Peyer's patch (tissue), 4 donors: ENCODE data around the gene CD4. TPM values are rescaled to one million over a fixed set of nuclear protein-coding genes. Genes with fewer than 3 reads are reported as not detected.

Experiments
- DNase-seq, 3 donors: peaks; one replicate each; pipeline ENCODE4 v3.0.0-alpha.2; 2017 to 2019
- H3K27ac ChIP-seq, 4 donors: fragments of 200-600 bp; sonication (generic); one replicate each; pipeline ENCODE4 v1.5.1; 2016 to 2019
- H3K27me3 ChIP-seq, 2 donors: fragments of 200-600 bp; sonication (generic); one replicate each; pipeline ENCODE4 v1.5.1; 2019
- H3K36me3 ChIP-seq, 3 donors: fragments of 200-600 bp; sonication (generic); one replicate each; pipeline ENCODE4 v1.5.1; 2016 to 2019
- H3K4me1 ChIP-seq, 4 donors: fragments of 200-600 bp; sonication (generic); one replicate each; pipeline ENCODE4 v1.5.1; 2016 to 2019
- H3K4me3 ChIP-seq, 4 donors: fragments of 200-600 bp; sonication (generic); 1 replicate in 3 of 4; 2 replicates in 1 of 4; pipeline ENCODE4 v1.5.1; 2016 to 2019; ENCODE audit warnings: mild to moderate bottlenecking in 1 of 4
- H3K9me3 ChIP-seq, 4 donors: fragments of 200-600 bp; sonication (generic); one replicate each; pipeline ENCODE4 v1.5.1; 2016 to 2019; ENCODE audit warnings: mild to moderate bottlenecking in 1 of 4
- POLR2A ChIP-seq, 2 donors: fragments of 450-650 bp; IDR thresholded peaks; one replicate each; pipeline ENCODE4 v1.5.1; 2017; ENCODE audit warnings: antibody characterized with exemption in 2 of 2, mild to moderate bottlenecking in 2 of 2, moderate library complexity in 2 of 2
- total RNA-seq, 4 donors: library from RNA; depleted of rRNA; stranded (reverse); fragments of >200 nt; gene quantifications; one replicate each; pipeline ENCODE4 v1.1.0, GENCODE V29; 2016
- TF ChIP-seq, protein P1 (sequence below), 6 experiments: fragments of 450-650 bp in 4 of 6; fragments of 200-600 bp in 2 of 6; sonication (generic) in 1 of 6; IDR thresholded peaks; one replicate each; pipeline ENCODE4 v1.5.1; 2017 to 2019; ENCODE audit warnings: antibody characterized with exemption in 6 of 6, mild to moderate bottlenecking in 3 of 6, moderate library complexity in 1 of 6

The CD4 gene
- total RNA-seq, 4 donors from 2014 or later, result 2.1 to 9.1 (median 4.0) TPM

DNA sequence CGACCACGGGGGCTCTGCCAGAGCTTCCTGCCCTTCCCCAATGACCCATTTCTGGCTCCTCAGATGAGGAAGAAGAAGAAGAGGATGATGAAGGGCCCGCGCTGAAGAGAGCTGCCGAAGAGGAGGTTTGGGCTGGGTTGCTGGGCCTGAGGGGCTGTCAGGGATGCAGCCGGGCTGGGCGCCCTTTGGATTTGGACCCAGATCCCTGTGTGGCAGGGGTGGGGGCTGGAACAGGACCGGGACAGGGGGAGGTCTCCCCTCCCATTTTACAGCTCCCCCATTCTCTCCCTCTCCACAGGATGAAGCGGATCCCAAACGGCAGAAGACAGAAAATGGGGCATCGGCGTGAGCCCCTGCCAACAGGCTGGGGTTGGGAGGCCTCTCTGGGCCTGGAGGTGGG, 19.2 kb upstream of the CD4 start:
- Histone ChIP-seq H3K4me3 (no peak overlapping the region), H3K4me1 (peaks cover 0 to 71% (median 17%) of the 10 kb centered on the region in 4 donors)

GRCh38 chr12:6770600-6770999, 18.7 kb upstream of the CD4 start:
- Histone ChIP-seq H3K27me3 (no peaks in the 10 kb centered on the region), H3K4me3 (no peak overlapping the region), H3K9me3 (no peaks in the 10 kb centered on the region), H3K36me3 (peaks cover 0 to 14% (median 0%) of the 10 kb centered on the region in 3 donors), H3K27ac (peak overlapping the region in 3 of 4 donors; percentile 31 to 79 (median 64)), H3K4me1 (peaks cover 0 to 66% (median 14%) of the 10 kb centered on the region in 4 donors)
- no peak for DNase-seq
- no peak for TF ChIP-seq POLR2A (IDR thresholded peaks at IDR 0.05)
- TF ChIP-seq, protein P1, sequence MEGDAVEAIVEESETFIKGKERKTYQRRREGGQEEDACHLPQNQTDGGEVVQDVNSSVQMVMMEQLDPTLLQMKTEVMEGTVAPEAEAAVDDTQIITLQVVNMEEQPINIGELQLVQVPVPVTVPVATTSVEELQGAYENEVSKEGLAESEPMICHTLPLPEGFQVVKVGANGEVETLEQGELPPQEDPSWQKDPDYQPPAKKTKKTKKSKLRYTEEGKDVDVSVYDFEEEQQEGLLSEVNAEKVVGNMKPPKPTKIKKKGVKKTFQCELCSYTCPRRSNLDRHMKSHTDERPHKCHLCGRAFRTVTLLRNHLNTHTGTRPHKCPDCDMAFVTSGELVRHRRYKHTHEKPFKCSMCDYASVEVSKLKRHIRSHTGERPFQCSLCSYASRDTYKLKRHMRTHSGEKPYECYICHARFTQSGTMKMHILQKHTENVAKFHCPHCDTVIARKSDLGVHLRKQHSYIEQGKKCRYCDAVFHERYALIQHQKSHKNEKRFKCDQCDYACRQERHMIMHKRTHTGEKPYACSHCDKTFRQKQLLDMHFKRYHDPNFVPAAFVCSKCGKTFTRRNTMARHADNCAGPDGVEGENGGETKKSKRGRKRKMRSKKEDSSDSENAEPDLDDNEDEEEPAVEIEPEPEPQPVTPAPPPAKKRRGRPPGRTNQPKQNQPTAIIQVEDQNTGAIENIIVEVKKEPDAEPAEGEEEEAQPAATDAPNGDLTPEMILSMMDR (IDR thresholded peaks at IDR 0.05), result no peak

More for the DNA sequence above, 19.2 kb upstream of the CD4 start:
- TF ChIP-seq, protein P1 (IDR thresholded peaks at IDR 0.05), result no peak
- TF ChIP-seq POLR2A (IDR thresholded peaks at IDR 0.05), result no peak
- Histone ChIP-seq H3K27me3 (no peaks in the 10 kb centered on the region), H3K9me3 (no peaks in the 10 kb centered on the region), H3K27ac (peak overlapping the region in 1 of 4 donors; percentile 79), H3K36me3 (peaks cover 0 to 14% (median 0%) of the 10 kb centered on the region in 3 donors)
- no peak for DNase-seq

DNA sequence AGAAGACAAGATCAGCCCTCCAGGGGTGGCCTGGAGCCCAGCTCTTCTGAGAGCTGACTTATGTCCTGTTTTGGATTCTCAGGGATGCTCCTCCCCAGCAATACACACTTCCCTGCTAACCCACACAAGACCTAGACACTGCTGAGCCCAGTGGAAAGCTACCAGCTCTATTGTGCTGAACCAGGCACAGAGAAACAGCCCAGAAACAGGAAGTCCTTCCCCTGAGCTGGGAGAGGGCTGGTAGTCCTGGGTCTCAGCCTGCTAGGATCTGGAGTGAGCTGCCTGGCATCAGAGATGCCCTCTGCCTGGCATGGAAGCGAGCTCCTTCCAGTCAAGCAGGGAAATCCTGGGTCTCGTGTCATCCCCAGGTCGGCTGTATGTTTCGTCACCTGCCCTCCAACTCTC, 18.2 kb upstream of the CD4 start:
- no peak for DNase-seq
- Histone ChIP-seq H3K36me3 (peaks cover 0 to 14% (median 0%) of the 10 kb centered on the region in 3 donors), H3K9me3 (no peaks in the 10 kb centered on the region), H3K4me1 (peaks cover 0 to 64% (median 10%) of the 10 kb centered on the region in 4 donors), H3K27ac (peak overlapping the region in 3 of 4 donors; percentile 31 to 79 (median 64)), H3K4me3 (no peak overlapping the region), H3K27me3 (no peaks in the 10 kb centered on the region)
- TF ChIP-seq, protein P1 (IDR thresholded peaks at IDR 0.05), result no peak
- TF ChIP-seq POLR2A (IDR thresholded peaks at IDR 0.05), result no peak

DNA sequence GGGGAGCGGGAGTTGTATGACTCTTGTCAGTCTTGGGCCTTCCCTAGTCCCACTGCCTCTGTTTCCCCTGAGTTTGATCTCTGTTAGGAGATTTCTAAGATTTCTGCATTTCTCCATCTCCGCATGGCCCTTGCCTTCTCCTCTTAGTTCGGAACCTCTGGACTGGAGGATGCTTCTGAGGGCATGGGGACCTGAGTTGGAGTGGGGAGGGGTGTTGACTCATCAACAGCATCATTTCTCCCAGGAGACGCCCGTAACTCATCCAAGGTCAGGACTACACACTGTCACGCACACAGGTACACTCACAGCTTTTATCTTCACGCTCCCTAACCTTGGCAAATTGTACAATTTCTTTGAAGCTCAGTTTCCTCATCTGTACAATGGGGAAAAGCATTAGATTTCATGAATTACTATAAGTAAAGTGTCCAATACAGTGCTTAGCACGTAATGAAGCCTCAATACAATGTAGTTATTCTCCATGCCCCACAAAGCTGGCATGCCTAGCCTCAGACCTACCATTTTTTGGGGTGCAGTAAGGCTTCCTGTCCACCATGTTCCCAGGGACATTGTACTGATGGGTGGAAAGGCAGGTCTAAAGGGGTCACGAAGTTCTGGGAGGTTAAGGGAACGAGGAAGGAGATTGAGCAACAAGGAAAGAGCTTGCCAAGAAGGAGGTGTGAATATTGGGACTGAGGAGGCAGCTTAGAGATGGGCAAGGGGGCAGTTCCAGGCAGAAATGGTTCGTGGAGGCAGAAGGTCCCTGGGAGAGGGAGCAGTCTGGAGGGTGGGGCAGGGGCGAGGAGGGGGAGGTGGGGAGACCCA, 17.6 kb upstream of the CD4 start:
- Histone ChIP-seq H3K27me3 (no peaks in the 10 kb centered on the region), H3K27ac (peak overlapping the region; percentile 32 to 79 (median 62)), H3K4me3 (peak overlapping the region in 3 of 4 donors; percentile 20 to 49 (median 31)), H3K36me3 (peaks cover 0 to 14% (median 0%) of the 10 kb centered on the region in 3 donors), H3K4me1 (peaks cover 0 to 64% (median 9%) of the 10 kb centered on the region in 4 donors), H3K9me3 (no peaks in the 10 kb centered on the region)
- no peak for DNase-seq
- TF ChIP-seq, protein P1 (IDR thresholded peaks at IDR 0.05), result no peak
- TF ChIP-seq POLR2A (IDR thresholded peaks at IDR 0.05), result no peak

DNA sequence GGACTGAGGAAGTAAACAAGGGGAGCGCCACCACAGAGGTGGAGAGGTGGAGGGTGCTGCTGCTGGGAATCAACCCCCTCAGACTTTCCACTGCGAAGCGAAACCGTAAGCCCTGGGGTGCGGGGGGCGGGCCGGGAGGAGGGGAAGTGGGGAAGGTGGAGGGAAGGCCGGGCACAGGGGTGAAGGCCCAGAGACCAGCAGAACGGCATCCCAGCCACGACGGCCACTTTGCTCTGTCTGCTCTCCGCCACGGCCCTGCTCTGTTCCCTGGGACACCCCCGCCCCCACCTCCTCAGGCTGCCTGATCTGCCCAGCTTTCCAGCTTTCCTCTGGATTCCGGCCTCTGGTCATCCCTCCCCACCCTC, 17.0 kb upstream of the CD4 start, which contains the start of gene LAG3:
TSS of gene LAG3 (plus strand) at position 190 of the 365 bp plus-strand sequence. CDS start 333 bp downstream, outside the sequence.
- peaks cover 0 to 14% (median 0%) of the 10 kb centered on the region in 3 donors for H3K36me3 ChIP-seq
- H3K27ac ChIP-seq, result peak within 1 kb of the TSS; percentile 57 to 79 (median 62)
- H3K27me3 ChIP-seq, result no peaks in the 10 kb centered on the region
- peaks cover 0 to 64% (median 9%) of the 10 kb centered on the region in 4 donors for H3K4me1 ChIP-seq
- DNase-seq, result peak in 1 of 3 donors; percentile 37
- H3K4me3 ChIP-seq, result peak within 1 kb of the TSS; percentile 28 to 49 (median 38)
- no peaks in the 10 kb centered on the region for H3K9me3 ChIP-seq
- TF ChIP-seq, protein P1 (IDR thresholded peaks at IDR 0.05), result no peak
- no peak for TF ChIP-seq POLR2A (IDR thresholded peaks at IDR 0.05)
